Natural killer cell (primary cell): ENCODE data around the gene OR9A2. TPM values are rescaled to one million over a fixed set of nuclear protein-coding genes. Genes with fewer than 3 reads are reported as not detected.

Source experiments
- ATAC-seq, 3 donors: fragments of 150-1000 bp in 2 of 3; fragments of 200-7000 bp in 1 of 3; cut with Tn5 transposase; 1 replicate in 1 of 3; 2 replicates in 2 of 3; pipeline ENCODE4 v1.10.0; 2021; ENCODE audit warnings: mild to moderate bottlenecking in 2 of 3, moderate library complexity in 2 of 3
- DNase-seq, 2 donors: peaks; one replicate each; pipeline versions ENCODE4 v3.0.0 to v3.0.0-alpha.2; 2013 to 2021; ENCODE audit warnings: mixed read lengths in 1 of 2
- H3K27ac ChIP-seq: one replicate; pipeline ENCODE4 v1.5.1; 2013; ENCODE audit warnings: mild to moderate bottlenecking, low read length
- H3K27me3 ChIP-seq: one replicate; pipeline ENCODE4 v1.6.1; 2013; ENCODE audit warnings: low read length; ENCODE audit not compliant: control insufficient read depth, insufficient read depth
- H3K36me3 ChIP-seq: one replicate; pipeline ENCODE4 v1.6.1; 2013; ENCODE audit warnings: low read length; ENCODE audit not compliant: control insufficient read depth, insufficient read depth
- H3K4me1 ChIP-seq: one replicate; pipeline ENCODE4 v1.6.1; 2013; ENCODE audit warnings: low read length; ENCODE audit not compliant: control insufficient read depth, insufficient read depth
- H3K4me3 ChIP-seq: one replicate; pipeline ENCODE4 v1.5.1; 2013; ENCODE audit warnings: low read length
- H3K9me3 ChIP-seq: one replicate; pipeline ENCODE4 v1.6.1; 2013; ENCODE audit warnings: low read length; ENCODE audit not compliant: control insufficient read depth, insufficient read depth
- H3K27ac Mint-ChIP-seq, 2 donors: one replicate each; pipeline ENCODE4 v1.8.0; 2022; ENCODE audit warnings: mild to moderate bottlenecking in 2 of 2, mixed read lengths in 2 of 2, moderate library complexity in 1 of 2
- H3K27me3 Mint-ChIP-seq, 2 donors: one replicate each; pipeline ENCODE4 v1.8.0; 2022; ENCODE audit warnings: low read depth in 2 of 2, mixed read lengths in 2 of 2
- H3K36me3 Mint-ChIP-seq: one replicate; pipeline ENCODE4 v1.8.0; 2022; ENCODE audit warnings: mixed read lengths
- H3K4me1 Mint-ChIP-seq, 2 donors: one replicate each; pipeline ENCODE4 v1.8.0; 2022; ENCODE audit warnings: mixed read lengths in 2 of 2
- H3K4me3 Mint-ChIP-seq: one replicate; pipeline ENCODE4 v1.8.0; 2022; ENCODE audit warnings: mild to moderate bottlenecking, moderate library complexity, mixed read lengths
- H3K9me3 Mint-ChIP-seq, 2 donors: one replicate each; pipeline ENCODE4 v1.8.0; 2022; ENCODE audit warnings: mixed read lengths in 2 of 2
- CTCF ChIP-seq: fragments of 200-600 bp; IDR thresholded peaks from one replicate; pipeline ENCODE4 v1.8.0; 2022; ENCODE audit warnings: antibody characterized with exemption
- WGBS: methylation state at CpG from one replicate; pipeline ENCODE4 v1.1.7; 2013; ENCODE audit warnings: missing lambda C conversion rate; ENCODE audit not compliant: insufficient coverage; 5-methylcytosine and 5-hydroxymethylcytosine counted together
- intact Hi-C: fragments of 100-400 bp; cut with micrococcal nuclease; formaldehyde crosslinking; loops from one replicate; pipeline ENCODE4 v1.14.2; 2022
- total RNA-seq, 4 donors: library from RNA; stranded (reverse); fragments of 120-200 nt in 1 of 4; gene quantifications; one replicate each; pipeline versions ENCODE4 v1.2.3 to v1.2.4, GENCODE V29; 2013 to 2022

The OR9A2 gene
- total RNA-seq, 3 donors from 2014 or later (not counting 1 experiment from before 2014, with no cell fraction given): not detected

- Mint-ChIP-seq H3K27ac (no peak overlapping the region), H3K4me1 (no peaks in the 10 kb centered on the region), H3K27me3 (peaks cover 7 to 14% of the 10 kb centered on the region in 2 donors), H3K4me3 (no peak overlapping the region), H3K36me3 (no peaks in the 10 kb centered on the region), H3K9me3 (no peaks in the 10 kb centered on the region)
- intact Hi-C loops: no loop called here
- TF ChIP-seq CTCF: no peak
- no peak overlapping the region for H3K27ac ChIP-seq
- no peak for ATAC-seq
- H3K4me1 ChIP-seq: no peaks in the 10 kb centered on the region
- no peaks in the 10 kb centered on the region for H3K27me3 ChIP-seq
- WGBS: 82% methylated on average over 2 of the region's 3 CpGs
- DNase-seq: no peak
- H3K36me3 ChIP-seq: no peaks in the 10 kb centered on the region
- H3K4me3 ChIP-seq: no peak overlapping the region
- H3K9me3 ChIP-seq: no peaks in the 10 kb centered on the region
These were observed 27.7 kb upstream of the OR9A2 start for GRCh38 chr7:143054621-143055020.

GRCh38 chr7:143052041-143052440, 25.1 kb upstream of the OR9A2 start, which contains the start of gene OR6V1:
Gene OR6V1 (plus strand): TSS chr7:143052341. CDS start chr7:143052341, 0 bp downstream.
- 92% methylated on average over 4 of the region's 4 CpGs for WGBS
- Histone ChIP-seq H3K4me3 (no peak within 1 kb of the TSS), H3K9me3 (no peaks in the 10 kb centered on the region), H3K27ac (no peak within 1 kb of the TSS), H3K27me3 (no peaks in the 10 kb centered on the region), H3K36me3 (no peaks in the 10 kb centered on the region), H3K4me1 (no peaks in the 10 kb centered on the region)
- Mint-ChIP-seq H3K4me3 (no peak within 1 kb of the TSS), H3K4me1 (no peaks in the 10 kb centered on the region), H3K9me3 (no peaks in the 10 kb centered on the region), H3K36me3 (no peaks in the 10 kb centered on the region), H3K27ac (no peak within 1 kb of the TSS), H3K27me3 (peaks cover 3 to 4% of the 10 kb centered on the region in 2 donors)
- no peak for ATAC-seq
- no peak for TF ChIP-seq CTCF
- no peak for DNase-seq
- intact Hi-C loops: no loop called here

GRCh38 chr7:143050931-143051330, 24.0 kb upstream of the OR9A2 start:
- TF ChIP-seq CTCF: no peak
- H3K4me1 ChIP-seq: no peaks in the 10 kb centered on the region
- H3K36me3 ChIP-seq: no peaks in the 10 kb centered on the region
- no peak overlapping the region for H3K4me3 ChIP-seq
- H3K27ac Mint-ChIP-seq: no peak overlapping the region
- WGBS: 80% methylated on average over 8 of the region's 9 CpGs
- H3K9me3 Mint-ChIP-seq: no peaks in the 10 kb centered on the region
- no peaks in the 10 kb centered on the region for H3K27me3 ChIP-seq
- H3K9me3 ChIP-seq: no peaks in the 10 kb centered on the region
- no peak overlapping the region for H3K4me3 Mint-ChIP-seq
- no peaks in the 10 kb centered on the region for H3K4me1 Mint-ChIP-seq
- no peak overlapping the region for H3K27ac ChIP-seq
- H3K27me3 Mint-ChIP-seq: peaks cover 4 to 14% of the 10 kb centered on the region in 2 donors
- no peaks in the 10 kb centered on the region for H3K36me3 Mint-ChIP-seq
- intact Hi-C loops: no loop called here
- no peak for DNase-seq
- ATAC-seq: no peak

GRCh38 chr7:143049362-143049761, 22.4 kb upstream of the OR9A2 start:
- peaks cover 7 to 16% of the 10 kb centered on the region in 2 donors for H3K27me3 Mint-ChIP-seq
- Histone ChIP-seq H3K36me3 (no peaks in the 10 kb centered on the region), H3K27ac (no peak overlapping the region), H3K27me3 (no peaks in the 10 kb centered on the region), H3K4me1 (no peaks in the 10 kb centered on the region), H3K4me3 (no peak overlapping the region), H3K9me3 (no peaks in the 10 kb centered on the region)
- no peaks in the 10 kb centered on the region for H3K9me3 Mint-ChIP-seq
- ATAC-seq (no peak), DNase-seq (no peak)
- intact Hi-C loops: no loop called here
- H3K27ac Mint-ChIP-seq: no peak overlapping the region
- no peaks in the 10 kb centered on the region for H3K36me3 Mint-ChIP-seq
- no peaks in the 10 kb centered on the region for H3K4me1 Mint-ChIP-seq
- 22% methylated on average over 3 of the region's 4 CpGs for WGBS
- no peak for TF ChIP-seq CTCF
- H3K4me3 Mint-ChIP-seq: no peak overlapping the region
